ENCODE data around the gene JPT1. TPM values are rescaled to one million over a fixed set of nuclear protein-coding genes. Genes with fewer than 3 reads are reported as not detected.

The JPT1 gene
- polyA plus RNA-seq, 1 of the 3 experiments (the other 2 are of a cell fraction): 490 TPM

DNA sequence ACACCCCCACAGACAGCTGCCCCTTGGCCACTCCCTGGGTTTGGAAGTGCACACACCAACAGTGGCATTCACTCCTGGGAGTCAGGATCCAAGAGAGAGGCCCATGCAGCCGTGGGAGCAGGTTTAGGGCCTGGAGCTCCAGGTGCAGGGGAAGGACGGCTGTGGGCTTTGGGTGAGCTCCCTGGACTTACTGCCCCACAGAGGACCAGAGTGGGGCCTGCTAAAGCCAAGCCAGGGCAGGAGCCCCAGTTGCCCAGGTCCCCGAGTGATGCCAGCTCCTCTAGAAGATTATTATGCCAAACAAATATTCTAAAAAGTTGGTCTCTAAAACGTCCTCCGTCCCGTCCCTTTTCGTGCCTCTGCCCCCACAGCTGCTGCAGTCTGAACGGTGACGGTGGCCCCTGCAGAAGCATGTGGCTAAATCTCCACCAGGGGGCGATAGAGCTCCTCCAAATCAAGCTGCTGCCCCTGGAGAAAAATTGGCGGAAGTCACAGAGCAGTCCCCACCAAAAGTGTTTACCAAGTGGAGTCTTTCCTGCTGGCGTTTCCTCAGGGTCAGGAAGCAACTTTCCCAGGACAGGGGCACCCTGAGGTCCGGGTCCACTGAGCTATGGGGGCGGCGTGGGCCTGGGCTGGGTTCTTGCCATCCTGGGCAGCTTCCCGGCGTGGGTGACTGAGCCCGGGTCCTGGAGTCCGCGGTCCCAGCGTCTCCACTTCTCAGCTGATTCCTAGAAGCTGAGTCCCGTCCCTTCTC lies 40.3 kb downstream of the JPT1 start (continued):
- no peak for TF ChIP-seq ELF1 (IDR thresholded peaks at IDR 0.05)
- TF ChIP-seq FOSL2 (IDR thresholded peaks at IDR 0.05; ENCODE audit: borderline replicate concordance, low read depth): no peak
- no peak for TF ChIP-seq RFX5 (IDR thresholded peaks at IDR 0.05; ENCODE audit: low read length)
- TF ChIP-seq POLR2AphosphoS5 (IDR thresholded peaks at IDR 0.05; ENCODE audit: low read depth, low read length): no peak
- no peak for TF ChIP-seq FOXM1 (IDR thresholded peaks at IDR 0.05; ENCODE audit: low read depth)
- TF ChIP-seq, protein P1, sequence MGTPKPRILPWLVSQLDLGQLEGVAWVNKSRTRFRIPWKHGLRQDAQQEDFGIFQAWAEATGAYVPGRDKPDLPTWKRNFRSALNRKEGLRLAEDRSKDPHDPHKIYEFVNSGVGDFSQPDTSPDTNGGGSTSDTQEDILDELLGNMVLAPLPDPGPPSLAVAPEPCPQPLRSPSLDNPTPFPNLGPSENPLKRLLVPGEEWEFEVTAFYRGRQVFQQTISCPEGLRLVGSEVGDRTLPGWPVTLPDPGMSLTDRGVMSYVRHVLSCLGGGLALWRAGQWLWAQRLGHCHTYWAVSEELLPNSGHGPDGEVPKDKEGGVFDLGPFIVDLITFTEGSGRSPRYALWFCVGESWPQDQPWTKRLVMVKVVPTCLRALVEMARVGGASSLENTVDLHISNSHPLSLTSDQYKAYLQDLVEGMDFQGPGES (IDR thresholded peaks at IDR 0.05; ENCODE audit: low read depth, low read length): no peak
- TF ChIP-seq, protein P2, sequence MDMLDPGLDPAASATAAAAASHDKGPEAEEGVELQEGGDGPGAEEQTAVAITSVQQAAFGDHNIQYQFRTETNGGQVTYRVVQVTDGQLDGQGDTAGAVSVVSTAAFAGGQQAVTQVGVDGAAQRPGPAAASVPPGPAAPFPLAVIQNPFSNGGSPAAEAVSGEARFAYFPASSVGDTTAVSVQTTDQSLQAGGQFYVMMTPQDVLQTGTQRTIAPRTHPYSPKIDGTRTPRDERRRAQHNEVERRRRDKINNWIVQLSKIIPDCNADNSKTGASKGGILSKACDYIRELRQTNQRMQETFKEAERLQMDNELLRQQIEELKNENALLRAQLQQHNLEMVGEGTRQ (IDR thresholded peaks at IDR 0.05; ENCODE audit: borderline replicate concordance, low read depth, low read length): no peak
- no peak for TF ChIP-seq RCOR1 (IDR thresholded peaks at IDR 0.05; ENCODE audit: low read length)
- TF ChIP-seq FOXJ3 (CRISPR knock-in tag; IDR thresholded peaks at IDR 0.05): no peak

DNA sequence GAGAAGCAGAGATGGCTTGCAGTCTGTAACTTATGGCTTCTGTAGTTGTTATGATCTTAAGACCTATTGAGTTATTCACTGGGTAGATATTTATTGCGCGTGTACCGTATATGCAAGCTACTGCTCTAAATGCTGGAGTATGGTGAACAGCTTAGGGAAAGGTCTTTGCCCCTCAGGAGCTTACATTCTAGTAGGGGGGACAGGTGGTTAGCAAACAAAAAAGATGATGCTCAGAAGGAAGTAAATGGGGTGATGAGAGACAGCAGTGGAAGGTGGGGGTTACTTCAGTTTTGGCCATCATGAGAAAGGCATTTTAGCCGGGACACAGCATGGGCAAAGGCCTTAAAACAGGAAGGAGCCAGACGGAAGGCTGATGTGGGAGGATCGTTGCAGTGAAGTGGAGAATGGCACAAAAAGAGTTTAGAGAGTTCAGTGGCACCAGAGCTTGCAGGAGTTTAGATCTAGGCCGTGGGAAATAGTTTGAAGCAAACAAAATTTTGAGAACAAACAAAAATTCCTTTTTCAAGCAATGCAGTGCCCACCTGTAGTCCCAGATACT lies 42.5 kb downstream of the JPT1 start:
- CTCF ChIA-PET: interaction anchor here (0.9 to 11.4 kb wide), 10 partner anchors 18 to 150 kb away, joined by 3 to 422 read pairs (median 5); partner anchors contain the start of genes MRPL58, NT5C and NUP85
- Histone ChIP-seq H4K20me1 (ENCODE audit: insufficient read depth) (no peaks in the 10 kb centered on the region), H3K9ac (no peak overlapping the region), H3K27ac (ENCODE audit: low read depth in 2 of 2, low read length in 1 of 2) (no peak overlapping the region), H3K36me3 (replicated peaks in 1 of 2; ENCODE audit: control insufficient read depth in 1 of 2, insufficient read depth in 2 of 2, low read length in 1 of 2) (peaks cover 0 to 9% of the 10 kb centered on the region in 2 experiments), H2AFZ (ENCODE audit: low read depth) (no peak overlapping the region), H3K4me1 (ENCODE audit: control insufficient read depth in 1 of 2, insufficient read depth in 2 of 2, low read depth in 1 of 2, low read length in 1 of 2) (peaks cover 0 to 15% of the 10 kb centered on the region in 2 experiments; a peak in 1 of 4 replicates), H3K4me3 (ENCODE audit: low read depth in 2 of 2, low read length in 1 of 2) (no peak overlapping the region), H3K9me2 (no peaks in the 10 kb centered on the region), H3K27me3 (ENCODE audit: insufficient read depth) (no peaks in the 10 kb centered on the region), H3K79me2 (ENCODE audit: insufficient read depth) (peaks cover 16% of the 10 kb centered on the region; the same call in 1 of the 2 replicates), H3F3A (replicated peaks; ENCODE audit: insufficient read depth) (peaks cover 19% of the 10 kb centered on the region), H3K9me3 (no peaks in the 10 kb centered on the region), H3K4me2 (0 out of 2 replicates have a peak overlapping the region, but pooled peaks have one; percentile 12)
- no peak for DNase-seq
- POLR2A ChIA-PET: interaction anchor here (2.9 kb wide), 1 partner anchor 20 kb away, joined by 12 read pairs; the partner anchor contains the start of gene NT5C
- no peak for TF ChIP-seq FOSL2 (IDR thresholded peaks at IDR 0.05; ENCODE audit: borderline replicate concordance, low read depth)
- no peak for TF ChIP-seq RFX5 (IDR thresholded peaks at IDR 0.05; ENCODE audit: low read length)
- no peak for TF ChIP-seq POLR2AphosphoS5 (IDR thresholded peaks at IDR 0.05; ENCODE audit: low read depth, low read length)
- TF ChIP-seq SMC3 (IDR thresholded peaks at IDR 0.05; ENCODE audit: low read depth, low read length): no peak
- no peak for TF ChIP-seq MXI1 (IDR thresholded peaks at IDR 0.05; ENCODE audit: low read depth, low read length)
- TF ChIP-seq, protein P3, sequence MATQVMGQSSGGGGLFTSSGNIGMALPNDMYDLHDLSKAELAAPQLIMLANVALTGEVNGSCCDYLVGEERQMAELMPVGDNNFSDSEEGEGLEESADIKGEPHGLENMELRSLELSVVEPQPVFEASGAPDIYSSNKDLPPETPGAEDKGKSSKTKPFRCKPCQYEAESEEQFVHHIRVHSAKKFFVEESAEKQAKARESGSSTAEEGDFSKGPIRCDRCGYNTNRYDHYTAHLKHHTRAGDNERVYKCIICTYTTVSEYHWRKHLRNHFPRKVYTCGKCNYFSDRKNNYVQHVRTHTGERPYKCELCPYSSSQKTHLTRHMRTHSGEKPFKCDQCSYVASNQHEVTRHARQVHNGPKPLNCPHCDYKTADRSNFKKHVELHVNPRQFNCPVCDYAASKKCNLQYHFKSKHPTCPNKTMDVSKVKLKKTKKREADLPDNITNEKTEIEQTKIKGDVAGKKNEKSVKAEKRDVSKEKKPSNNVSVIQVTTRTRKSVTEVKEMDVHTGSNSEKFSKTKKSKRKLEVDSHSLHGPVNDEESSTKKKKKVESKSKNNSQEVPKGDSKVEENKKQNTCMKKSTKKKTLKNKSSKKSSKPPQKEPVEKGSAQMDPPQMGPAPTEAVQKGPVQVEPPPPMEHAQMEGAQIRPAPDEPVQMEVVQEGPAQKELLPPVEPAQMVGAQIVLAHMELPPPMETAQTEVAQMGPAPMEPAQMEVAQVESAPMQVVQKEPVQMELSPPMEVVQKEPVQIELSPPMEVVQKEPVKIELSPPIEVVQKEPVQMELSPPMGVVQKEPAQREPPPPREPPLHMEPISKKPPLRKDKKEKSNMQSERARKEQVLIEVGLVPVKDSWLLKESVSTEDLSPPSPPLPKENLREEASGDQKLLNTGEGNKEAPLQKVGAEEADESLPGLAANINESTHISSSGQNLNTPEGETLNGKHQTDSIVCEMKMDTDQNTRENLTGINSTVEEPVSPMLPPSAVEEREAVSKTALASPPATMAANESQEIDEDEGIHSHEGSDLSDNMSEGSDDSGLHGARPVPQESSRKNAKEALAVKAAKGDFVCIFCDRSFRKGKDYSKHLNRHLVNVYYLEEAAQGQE (IDR thresholded peaks at IDR 0.05; ENCODE audit: low read depth, low read length): no peak
- no peak for TF ChIP-seq NFIC (IDR thresholded peaks at IDR 0.05; ENCODE audit: borderline replicate concordance)
- TF ChIP-seq FOXM1 (IDR thresholded peaks at IDR 0.05; ENCODE audit: low read depth): no peak
- TF ChIP-seq, protein P4, sequence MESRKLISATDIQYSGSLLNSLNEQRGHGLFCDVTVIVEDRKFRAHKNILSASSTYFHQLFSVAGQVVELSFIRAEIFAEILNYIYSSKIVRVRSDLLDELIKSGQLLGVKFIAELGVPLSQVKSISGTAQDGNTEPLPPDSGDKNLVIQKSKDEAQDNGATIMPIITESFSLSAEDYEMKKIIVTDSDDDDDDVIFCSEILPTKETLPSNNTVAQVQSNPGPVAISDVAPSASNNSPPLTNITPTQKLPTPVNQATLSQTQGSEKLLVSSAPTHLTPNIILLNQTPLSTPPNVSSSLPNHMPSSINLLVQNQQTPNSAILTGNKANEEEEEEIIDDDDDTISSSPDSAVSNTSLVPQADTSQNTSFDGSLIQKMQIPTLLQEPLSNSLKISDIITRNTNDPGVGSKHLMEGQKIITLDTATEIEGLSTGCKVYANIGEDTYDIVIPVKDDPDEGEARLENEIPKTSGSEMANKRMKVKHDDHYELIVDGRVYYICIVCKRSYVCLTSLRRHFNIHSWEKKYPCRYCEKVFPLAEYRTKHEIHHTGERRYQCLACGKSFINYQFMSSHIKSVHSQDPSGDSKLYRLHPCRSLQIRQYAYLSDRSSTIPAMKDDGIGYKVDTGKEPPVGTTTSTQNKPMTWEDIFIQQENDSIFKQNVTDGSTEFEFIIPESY (IDR thresholded peaks at IDR 0.05; ENCODE audit: borderline replicate concordance, low read depth): no peak
- no peak for TF ChIP-seq MEF2A (IDR thresholded peaks at IDR 0.05; ENCODE audit: borderline replicate concordance, low read depth)
- TF ChIP-seq EZH2phosphoT487 (IDR thresholded peaks at IDR 0.05; ENCODE audit: borderline replicate concordance, low read depth): no peak
- TF ChIP-seq, protein P5, sequence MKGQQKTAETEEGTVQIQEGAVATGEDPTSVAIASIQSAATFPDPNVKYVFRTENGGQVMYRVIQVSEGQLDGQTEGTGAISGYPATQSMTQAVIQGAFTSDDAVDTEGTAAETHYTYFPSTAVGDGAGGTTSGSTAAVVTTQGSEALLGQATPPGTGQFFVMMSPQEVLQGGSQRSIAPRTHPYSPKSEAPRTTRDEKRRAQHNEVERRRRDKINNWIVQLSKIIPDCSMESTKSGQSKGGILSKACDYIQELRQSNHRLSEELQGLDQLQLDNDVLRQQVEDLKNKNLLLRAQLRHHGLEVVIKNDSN (IDR thresholded peaks at IDR 0.05; ENCODE audit: borderline replicate concordance, low read depth): no peak
- TF ChIP-seq, protein P6, sequence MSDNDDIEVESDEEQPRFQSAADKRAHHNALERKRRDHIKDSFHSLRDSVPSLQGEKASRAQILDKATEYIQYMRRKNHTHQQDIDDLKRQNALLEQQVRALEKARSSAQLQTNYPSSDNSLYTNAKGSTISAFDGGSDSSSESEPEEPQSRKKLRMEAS (IDR thresholded peaks at IDR 0.05; ENCODE audit: low read depth): no peak
- TF ChIP-seq TCF12 (IDR thresholded peaks at IDR 0.05): no peak
- no peak for TF ChIP-seq NRF1 (IDR thresholded peaks at IDR 0.05; ENCODE audit: low read depth, low read length)
- TF ChIP-seq TAF1 (IDR thresholded peaks at IDR 0.05; ENCODE audit: borderline replicate concordance, low read depth, low read length): no peak
- WGBS (ENCODE audit: low lambda C conversion rate): 93% methylated on average over 7 of the region's 7 CpGs
